Measurements from ENCODE around the gene ZNF280B. TPM values are rescaled to one million over a fixed set of nuclear protein-coding genes. Genes with fewer than 3 reads are reported as not detected.

ZNF280B gene
- total and polyA plus RNA-seq, 10 of the 15 experiments (the other 5 are each of a cell fraction or from before 2014, with no cell fraction given), result 0.28 to 2.2 (median 1.1) TPM

- WGBS (ENCODE audit: insufficient coverage, insufficient replicate concordance, low lambda C conversion rate, missing lambda C conversion rate), result 8% methylated on average over 4 of the region's 5 CpGs
- Histone ChIP-seq H3K27me3 (replicated peaks in 1 of 2; ENCODE audit: control insufficient read depth in 2 of 2, insufficient read depth in 2 of 2, low read length in 1 of 2) (no peaks in the 10 kb centered on the region), H2AFZ (ENCODE audit: control insufficient read depth, low read depth, low read length) (no peak overlapping the region), H4K20me1 (ENCODE audit: control insufficient read depth, insufficient read depth) (no peaks in the 10 kb centered on the region), H3K4me1 (ENCODE audit: control insufficient read depth, insufficient read depth, low read length) (no peaks in the 10 kb centered on the region), H3K4me2 (ENCODE audit: control insufficient read depth, insufficient read depth) (no peak overlapping the region), H3K79me2 (ENCODE audit: control insufficient read depth, insufficient read depth, low read length) (no peaks in the 10 kb centered on the region), H3K9me3 (replicated peaks; ENCODE audit: control insufficient read depth, insufficient read depth, low read length) (no peaks in the 10 kb centered on the region), H3K36me3 (ENCODE audit: control insufficient read depth in 2 of 2, insufficient read depth in 2 of 2, low read length in 1 of 2) (no peaks in the 10 kb centered on the region), H3K27ac (ENCODE audit: control insufficient read depth, insufficient read depth) (no peak overlapping the region), H3K4me3 (no peak overlapping the region), H3K9ac (ENCODE audit: control insufficient read depth, insufficient read depth, low read length) (no peak overlapping the region)
- ATAC-seq (no peak), FAIRE-seq (no peak), DNase-seq (ENCODE audit: low read depth, low spot score) (no peak)
- no TSS peak for BruUV-seq (replicated peaks)
- in situ Hi-C loops (cut with MboI) (no loop called here), intact Hi-C loops (cut with micrococcal nuclease; ENCODE audit: unreplicated experiment) (no loop called here)
- ChIA-PET SMC1A (ENCODE audit: uncharacterized antibody, unreplicated experiment) (no interaction called here), POLR2A (interaction anchor here (0.6 kb wide), 1 partner anchor 30 kb away, joined by 3 read pairs; no protein-coding TSS in a partner anchor), CTCF (interaction anchor here (0.6 kb wide), 1 partner anchor 618 kb away, joined by 3 read pairs; no protein-coding TSS in a partner anchor), RAD21 (ENCODE audit: unreplicated experiment) (no interaction called here)
- TF ChIP-seq BCL11A (IDR thresholded peaks at IDR 0.05; ENCODE audit: low read depth, low read length) (no peak), MAX (IDR thresholded peaks at IDR 0.05; ENCODE audit: low read depth, low read length) (no peak), RCOR1 (conservative IDR thresholded peaks at IDR 0.05; ENCODE audit: low read depth, low read length) (no peak), CEBPZ (IDR thresholded peaks at IDR 0.05; ENCODE audit: low read depth, low read length) (no peak), YBX1 (IDR thresholded peaks at IDR 0.05) (no peak), SIN3A (IDR thresholded peaks at IDR 0.05; ENCODE audit: low read depth, low read length) (no peak), ZNF622 (IDR thresholded peaks at IDR 0.05) (no peak), USF1 (IDR thresholded peaks at IDR 0.05; ENCODE audit: borderline replicate concordance, extremely low read length, insufficient read depth, low read depth, low read length) (no peak), KLF5 (IDR thresholded peaks at IDR 0.05; ENCODE audit: partially characterized antibody) (no peak), TARDBP (IDR thresholded peaks at IDR 0.05; ENCODE audit: borderline replicate concordance) (no peak), ZNF274 (IDR thresholded peaks at IDR 0.05; ENCODE audit: insufficient read depth, insufficient read length) (no peak), PBX3 (IDR thresholded peaks at IDR 0.05; ENCODE audit: insufficient replicate concordance, low read depth, low read length) (no peak), ZNF592 (IDR thresholded peaks at IDR 0.05) (no peak)
Observed at GRCh38 chr22:22533863-22534262, 25.3 kb upstream of the ZNF280B start.

Measured in GM12878 (cell line).